ENCODE results near the gene PAQR7. TPM values are rescaled to one million over a fixed set of nuclear protein-coding genes. Genes with fewer than 3 reads are reported as not detected.

The PAQR7 gene
- total RNA-seq, 3 donors from 2014 or later (not counting 1 experiment from before 2014, with no cell fraction given): 2.9 to 3.6 (median 3.0) TPM

GRCh38 chr1:25907601-25908000 is 32.1 kb upstream of the PAQR7 start:
- H3K36me3 Mint-ChIP-seq: no peaks in the 10 kb centered on the region
- 93% methylated on average over 6 of the region's 6 CpGs for WGBS (ENCODE audit: insufficient coverage)
- Histone ChIP-seq H3K9me3 (ENCODE audit: control insufficient read depth, insufficient read depth, low read length) (no peaks in the 10 kb centered on the region), H3K36me3 (ENCODE audit: control insufficient read depth, insufficient read depth, low read length) (no peaks in the 10 kb centered on the region), H3K27ac (ENCODE audit: low read length) (no peak overlapping the region), H3K4me1 (ENCODE audit: control insufficient read depth, insufficient read depth, low read length) (peaks cover 7% of the 10 kb centered on the region), H3K27me3 (ENCODE audit: control insufficient read depth, insufficient read depth, low read length) (no peaks in the 10 kb centered on the region), H3K4me3 (ENCODE audit: low read length) (no peak overlapping the region)
- H3K9me3 Mint-ChIP-seq: no peaks in the 10 kb centered on the region
- H3K27me3 Mint-ChIP-seq (ENCODE audit: low read depth in 2 of 2): no peaks in the 10 kb centered on the region
- DNase-seq: no peak
- no peak for ATAC-seq
- H3K4me1 Mint-ChIP-seq: peaks cover 17 to 23% of the 10 kb centered on the region in 2 donors
- peak overlapping the region; percentile 83 for H3K4me3 Mint-ChIP-seq
- H3K27ac Mint-ChIP-seq: peak overlapping the region; percentile 74 to 89
- intact Hi-C loops (cut with micrococcal nuclease): no loop called here
- no peak for TF ChIP-seq CTCF (IDR thresholded peaks at IDR 0.05)

- peak in 1 of 3 donors; percentile 6 for ATAC-seq
Observed at GRCh38 chr1:25906644-25907300, 31.3 kb upstream of the PAQR7 start.

GRCh38 chr1:25905680-25906643 is 30.5 kb upstream of the PAQR7 start, which contains the start of gene STMN1:
STMN1 (minus strand) TSS chr1:25906419; CDS start chr1:25904676, 1,743 bp downstream.
- peak within 1 kb of the TSS; percentile 94 for H3K4me3 Mint-ChIP-seq
- WGBS (ENCODE audit: insufficient coverage): under 1% methylated on average over 102 of the region's 102 CpGs
- no peaks in the 10 kb centered on the region for H3K27me3 Mint-ChIP-seq (ENCODE audit: low read depth in 2 of 2)
- no peaks in the 10 kb centered on the region for H3K36me3 Mint-ChIP-seq
- Histone ChIP-seq H3K27me3 (ENCODE audit: control insufficient read depth, insufficient read depth, low read length) (no peaks in the 10 kb centered on the region), H3K4me1 (ENCODE audit: control insufficient read depth, insufficient read depth, low read length) (peaks cover 7% of the 10 kb centered on the region), H3K27ac (ENCODE audit: low read length) (peak within 1 kb of the TSS; percentile 43), H3K36me3 (ENCODE audit: control insufficient read depth, insufficient read depth, low read length) (no peaks in the 10 kb centered on the region), H3K4me3 (ENCODE audit: low read length) (peak within 1 kb of the TSS; percentile 53), H3K9me3 (ENCODE audit: control insufficient read depth, insufficient read depth, low read length) (no peaks in the 10 kb centered on the region)
- H3K9me3 Mint-ChIP-seq: no peaks in the 10 kb centered on the region
- ATAC-seq: peak; percentile 75 to 85 (median 82)
- H3K4me1 Mint-ChIP-seq: peaks cover 17 to 23% of the 10 kb centered on the region in 2 donors
- intact Hi-C loops (cut with micrococcal nuclease): loop anchor here (1.0 to 2.0 kb wide), 2 partner anchors 11 to 93 kb away; partner anchors contain the start of gene PAFAH2
- peak within 1 kb of the TSS; percentile 87 to 89 for H3K27ac Mint-ChIP-seq
- no peak for TF ChIP-seq CTCF (IDR thresholded peaks at IDR 0.05)
- peak; percentile 72 to 93 for DNase-seq

More at GRCh38 chr1:25906644-25907300, 31.3 kb upstream of the PAQR7 start:
- 25% methylated on average over 34 of the region's 34 CpGs for WGBS (ENCODE audit: insufficient coverage)
- no peaks in the 10 kb centered on the region for H3K27me3 ChIP-seq (ENCODE audit: control insufficient read depth, insufficient read depth, low read length)
- no peaks in the 10 kb centered on the region for H3K36me3 ChIP-seq (ENCODE audit: control insufficient read depth, insufficient read depth, low read length)
- DNase-seq: peak in 1 of 2 donors; percentile 63
- peak overlapping the region; percentile 83 for H3K4me3 Mint-ChIP-seq
- H3K4me1 Mint-ChIP-seq: peaks cover 17 to 23% of the 10 kb centered on the region in 2 donors
- TF ChIP-seq CTCF (IDR thresholded peaks at IDR 0.05): no peak
- intact Hi-C loops (cut with micrococcal nuclease): no loop called here
- H3K27ac Mint-ChIP-seq: peak overlapping the region; percentile 74 to 89
- H3K27me3 Mint-ChIP-seq (ENCODE audit: low read depth in 2 of 2): no peaks in the 10 kb centered on the region
- H3K9me3 ChIP-seq (ENCODE audit: control insufficient read depth, insufficient read depth, low read length): no peaks in the 10 kb centered on the region
- H3K4me1 ChIP-seq (ENCODE audit: control insufficient read depth, insufficient read depth, low read length): peaks cover 7% of the 10 kb centered on the region
- H3K27ac ChIP-seq (ENCODE audit: low read length): peak overlapping the region; percentile 43
- peak overlapping the region; percentile 53 for H3K4me3 ChIP-seq (ENCODE audit: low read length)
- H3K36me3 Mint-ChIP-seq: no peaks in the 10 kb centered on the region
- H3K9me3 Mint-ChIP-seq: no peaks in the 10 kb centered on the region
